IMR-90 (cell line): ENCODE measurements around the gene NAV2. TPM values are rescaled to one million over a fixed set of nuclear protein-coding genes. Genes with fewer than 3 reads are reported as not detected.

Experiments
- ATAC-seq: fragments of 200-7000 bp; cut with Tn5 transposase; 2 replicates; pipeline ENCODE4 v1.9.1; 2020; ENCODE audit warnings: low read depth, mild to moderate bottlenecking, moderate library complexity
- BruUV-seq: library from RNA; stranded (reverse); fragments of 400-500 nt; replicated peaks from 2 replicates; lab custom pipeline; 2021; lab: Mats Ljungman, UMichigan
- CTCF ChIA-PET: fragments of 300-600 bp; formaldehyde crosslinking; extraction: SDS; loops from one replicate; lab custom pipeline; 2021; ENCODE audit warnings: antibody characterized with exemption; lab: Yijun Ruan, JAX
- POLR2A ChIA-PET: fragments of 300-600 bp; sonication (Branson Sonifier 250); formaldehyde crosslinking; loops from one replicate; lab custom pipeline; 2022; ENCODE audit warnings: antibody characterized with exemption; ENCODE audit not compliant: unreplicated experiment; lab: Charles Lee
- DNase-seq: peaks from one replicate; pipeline ENCODE4 v3.0.0; 2013
- H2AFZ ChIP-seq: replicated peaks from 2 replicates; pipeline ENCODE3; 2013; ENCODE audit warnings: low read length, mild to moderate bottlenecking; ENCODE audit not compliant: poor library complexity
- H2AK5ac ChIP-seq: 2 replicates; pipeline ENCODE4 v1.6.1; 2013; ENCODE audit warnings: low read depth, low read length, inconsistent platforms
- H2AK9ac ChIP-seq: replicated peaks from 2 replicates; pipeline ENCODE3; 2013; ENCODE audit warnings: mild to moderate bottlenecking, low read depth, low read length, moderate library complexity; ENCODE audit not compliant: poor library complexity
- H2BK120ac ChIP-seq: 2 replicates; pipeline ENCODE4 v1.6.1; 2013; ENCODE audit warnings: low read depth, low read length, inconsistent platforms
- H2BK15ac ChIP-seq: 3 replicates; pipeline ENCODE4 v1.6.1; 2013; ENCODE audit warnings: low read depth, low read length, inconsistent platforms
- H2BK20ac ChIP-seq: 2 replicates; pipeline ENCODE4 v1.6.1; 2013; ENCODE audit warnings: low read depth, mild to moderate bottlenecking, inconsistent platforms, low read length, moderate library complexity
- H2BK5ac ChIP-seq: 2 replicates; pipeline ENCODE4 v1.6.1; 2013; ENCODE audit warnings: mild to moderate bottlenecking, low read depth, low read length, inconsistent platforms; ENCODE audit not compliant: poor library complexity, severe bottlenecking
- H3K14ac ChIP-seq: replicated peaks from 2 replicates; pipeline ENCODE4 v1.6.1; 2013; ENCODE audit warnings: low read depth, low read length, inconsistent platforms
- H3K18ac ChIP-seq: 2 replicates; pipeline ENCODE4 v1.6.1; 2013; ENCODE audit warnings: low read depth, low read length, control low read depth
- H3K23ac ChIP-seq: 2 replicates; pipeline ENCODE4 v1.6.1; 2013; ENCODE audit warnings: low read depth, low read length, inconsistent platforms
- H3K27ac ChIP-seq: 2 replicates; pipeline ENCODE4 v1.5.1; 2013; ENCODE audit warnings: mild to moderate bottlenecking, control low read depth, low read length; ENCODE audit not compliant: insufficient read depth
- H3K27me3 ChIP-seq: 2 replicates; pipeline ENCODE4 v1.6.1; 2013; ENCODE audit warnings: low read length; ENCODE audit not compliant: control insufficient read depth, insufficient read depth
- H3K36me3 ChIP-seq: 2 replicates; pipeline ENCODE4 v1.6.1; 2013; ENCODE audit warnings: low read length, mixed read lengths; ENCODE audit not compliant: control insufficient read depth, insufficient read depth
- H3K4ac ChIP-seq: 2 replicates; pipeline ENCODE4 v1.6.1; 2013; ENCODE audit warnings: low read depth, low read length, inconsistent platforms
- H3K4me1 ChIP-seq: 2 replicates; pipeline ENCODE4 v1.6.1; 2013; ENCODE audit warnings: low read length, mixed read lengths; ENCODE audit not compliant: control insufficient read depth, insufficient read depth
- H3K4me2 ChIP-seq: 2 replicates; pipeline ENCODE4 v1.6.1; 2013; ENCODE audit warnings: low read depth, mild to moderate bottlenecking, control low read depth, low read length, moderate library complexity
- H3K4me3 ChIP-seq: 2 replicates; pipeline ENCODE4 v1.5.1; 2013; ENCODE audit warnings: low read depth, mild to moderate bottlenecking, control low read depth, low read length, moderate library complexity; ENCODE audit not compliant: insufficient read depth
- H3K56ac ChIP-seq: 2 replicates; pipeline ENCODE4 v1.6.1; 2013; ENCODE audit warnings: low read length, inconsistent platforms; ENCODE audit not compliant: insufficient read depth; ENCODE audit errors: extremely low read depth
- H3K79me1 ChIP-seq, 2 experiments: 2 replicates each; pipeline ENCODE4 v1.6.1; 2013; ENCODE audit warnings: low read length in 2 of 2, inconsistent platforms in 1 of 2, low read depth in 1 of 2
- H3K9ac ChIP-seq: 2 replicates; pipeline ENCODE4 v1.6.1; 2013; ENCODE audit warnings: low read depth, low read length, control low read depth
- H3K9me1 ChIP-seq: 2 replicates; pipeline ENCODE4 v1.6.1; 2013; ENCODE audit warnings: low read length, inconsistent platforms; ENCODE audit not compliant: insufficient read depth
- H3K9me3 ChIP-seq: 2 replicates; pipeline ENCODE4 v1.6.1; 2013; ENCODE audit warnings: low read length; ENCODE audit not compliant: control insufficient read depth, insufficient read depth
- H4K20me1 ChIP-seq: 2 replicates; pipeline ENCODE4 v1.6.1; 2013; ENCODE audit warnings: low read length, inconsistent platforms; ENCODE audit not compliant: insufficient read depth
- H4K5ac ChIP-seq: 2 replicates; pipeline ENCODE4 v1.6.1; 2013; ENCODE audit warnings: mild to moderate bottlenecking, low read depth, low read length, control low read depth
- H4K8ac ChIP-seq, 2 experiments: 2 replicates each; pipeline ENCODE4 v1.6.1; 2013; ENCODE audit warnings: low read depth in 2 of 2, low read length in 2 of 2, control low read depth in 1 of 2, inconsistent platforms in 1 of 2
- H4K91ac ChIP-seq: 2 replicates; pipeline ENCODE4 v1.6.1; 2013; ENCODE audit warnings: low read depth, low read length, inconsistent platforms; ENCODE audit not compliant: insufficient read depth
- ELK1 ChIP-seq: fragments of 150-350 bp; IDR thresholded peaks from 2 replicates; pipeline ENCODE4 v1.6.1; 2016; ENCODE audit warnings: low read depth, mild to moderate bottlenecking, low read length, moderate library complexity, borderline replicate concordance
- NFE2L2 ChIP-seq: fragments of 150-350 bp; IDR thresholded peaks from 2 replicates; pipeline ENCODE4 v1.6.1; 2016; ENCODE audit warnings: low read depth, mild to moderate bottlenecking, low read length
- POLR2A ChIP-seq: IDR thresholded peaks from 2 replicates; pipeline ENCODE4 v1.6.1; 2012; ENCODE audit warnings: mild to moderate bottlenecking, low read depth, low read length
- RCOR1 ChIP-seq: IDR thresholded peaks from 2 replicates; pipeline ENCODE4 v1.6.1; 2012; ENCODE audit warnings: mild to moderate bottlenecking, low read length, improper control_type of control experiment; ENCODE audit not compliant: insufficient replicate concordance
- RFX5 ChIP-seq: IDR thresholded peaks from 2 replicates; pipeline ENCODE4 v1.8.0; 2012; ENCODE audit warnings: low read depth, mild to moderate bottlenecking, low read length, moderate library complexity
- WGBS, 2 experiments: methylation state at CpG; one replicate each; pipeline versions ENCODE4 v1.1.5 to v1.1.7; 2013; ENCODE audit warnings: missing lambda C conversion rate in 2 of 2; ENCODE audit not compliant: insufficient read length in 1 of 2; ENCODE audit errors: extremely low coverage in 2 of 2; 5-methylcytosine and 5-hydroxymethylcytosine counted together
- dilution Hi-C: fragments of 300-500 bp; cut with HindIII; formaldehyde crosslinking; loops from one replicate; pipeline ENCODE4 v1.14.3; 2018; ENCODE audit warnings: low sequenced_read_pairs; ENCODE audit not compliant: unreplicated experiment
- in situ Hi-C: fragments of 300-500 bp; cut with MboI; formaldehyde crosslinking; loops from 3 replicates; pipeline ENCODE4 v1.14.3; 2019; ENCODE audit warnings: low sequenced_read_pairs, inconsistent platforms, mixed read lengths
- intact Hi-C: fragments of 100-400 bp; cut with micrococcal nuclease; formaldehyde crosslinking; loops from 2 replicates; pipeline ENCODE4 v1.10.0; 2022
- polyA plus RNA-seq, 3 experiments: library from polyadenylated mRNA; depleted of rRNA; stranded (reverse); fragments of >200 nt; gene quantifications; 2 replicates each; pipeline ENCODE4 v1.2.3, GENCODE V29; 2012; ENCODE audit warnings: low replicate concordance in 1 of 3
- total RNA-seq: library from RNA; depleted of rRNA; stranded (reverse); fragments of >200 nt; gene quantifications from 2 replicates; pipeline ENCODE4 v1.2.3, GENCODE V29; 2012
- TF ChIP-seq, protein P1 (sequence below): conservative IDR thresholded peaks from 2 replicates; pipeline ENCODE4 v1.5.1; 2012; ENCODE audit warnings: mild to moderate bottlenecking, low read depth, low read length, improper control_type of control experiment

The NAV2 gene
- total and polyA plus RNA-seq, 2 of the 4 experiments (the other 2 are of a cell fraction): 4.5 to 12.6 TPM

DNA sequence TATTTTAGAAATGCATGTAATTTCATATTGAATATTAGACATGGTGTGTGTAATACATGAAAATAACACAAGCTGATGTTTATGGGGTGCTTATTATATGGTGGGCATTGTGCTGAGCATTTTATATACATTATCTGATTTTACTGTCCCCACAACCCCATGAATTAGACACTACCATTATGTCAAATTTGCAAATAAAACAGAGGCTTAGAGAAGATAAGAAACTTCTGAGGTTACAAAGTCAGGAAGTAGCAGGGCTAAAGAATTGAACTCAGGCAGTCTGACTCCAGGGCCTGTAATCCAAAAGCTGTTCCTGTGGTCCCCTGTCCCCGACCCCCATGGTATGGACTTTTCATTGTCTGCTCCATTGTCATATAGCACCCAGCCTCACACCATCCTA is 49.4 kb upstream of the NAV2 start:
- H3K4me3 ChIP-seq: no peak overlapping the region
- no peak overlapping the region for H2AK9ac ChIP-seq
- peaks cover 10% of the 10 kb centered on the region for H3K4me1 ChIP-seq
- ChIA-PET POLR2A (no interaction called here), CTCF (interaction anchor here (0.9 to 1.0 kb wide), 2 partner anchors 24 to 83 kb away, joined by 3 read pairs; no protein-coding TSS in a partner anchor)
- no peak overlapping the region for H3K56ac ChIP-seq
- H3K9me3 ChIP-seq: no peaks in the 10 kb centered on the region
- H3K79me1 ChIP-seq: no peaks in the 10 kb centered on the region
- intact Hi-C loops (no loop called here), in situ Hi-C loops (no loop called here), dilution Hi-C loops (no loop called here)
- no peak overlapping the region for H3K14ac ChIP-seq
- BruUV-seq: no TSS peak
- no peak overlapping the region for H2BK20ac ChIP-seq
- H3K18ac ChIP-seq: no peak overlapping the region
- H3K4ac ChIP-seq: no peak overlapping the region
- H3K27me3 ChIP-seq: no peaks in the 10 kb centered on the region
- peaks cover 6% of the 10 kb centered on the region for H3K9me1 ChIP-seq
- no peak overlapping the region for H3K4me2 ChIP-seq
- H2BK15ac ChIP-seq: no peak overlapping the region
- H4K91ac ChIP-seq: no peak overlapping the region
- H3K27ac ChIP-seq: no peak overlapping the region
- no peak overlapping the region for H2AFZ ChIP-seq
- TF ChIP-seq ELK1 (no peak), RFX5 (no peak), RCOR1 (no peak), POLR2A (no peak), NFE2L2 (no peak)
- TF ChIP-seq, protein P1, sequence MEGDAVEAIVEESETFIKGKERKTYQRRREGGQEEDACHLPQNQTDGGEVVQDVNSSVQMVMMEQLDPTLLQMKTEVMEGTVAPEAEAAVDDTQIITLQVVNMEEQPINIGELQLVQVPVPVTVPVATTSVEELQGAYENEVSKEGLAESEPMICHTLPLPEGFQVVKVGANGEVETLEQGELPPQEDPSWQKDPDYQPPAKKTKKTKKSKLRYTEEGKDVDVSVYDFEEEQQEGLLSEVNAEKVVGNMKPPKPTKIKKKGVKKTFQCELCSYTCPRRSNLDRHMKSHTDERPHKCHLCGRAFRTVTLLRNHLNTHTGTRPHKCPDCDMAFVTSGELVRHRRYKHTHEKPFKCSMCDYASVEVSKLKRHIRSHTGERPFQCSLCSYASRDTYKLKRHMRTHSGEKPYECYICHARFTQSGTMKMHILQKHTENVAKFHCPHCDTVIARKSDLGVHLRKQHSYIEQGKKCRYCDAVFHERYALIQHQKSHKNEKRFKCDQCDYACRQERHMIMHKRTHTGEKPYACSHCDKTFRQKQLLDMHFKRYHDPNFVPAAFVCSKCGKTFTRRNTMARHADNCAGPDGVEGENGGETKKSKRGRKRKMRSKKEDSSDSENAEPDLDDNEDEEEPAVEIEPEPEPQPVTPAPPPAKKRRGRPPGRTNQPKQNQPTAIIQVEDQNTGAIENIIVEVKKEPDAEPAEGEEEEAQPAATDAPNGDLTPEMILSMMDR: no peak
- no peak overlapping the region for H3K9ac ChIP-seq
- no peak overlapping the region for H4K5ac ChIP-seq
- 33% methylated on average over 1 of the region's 1 CpG; no CpG with 5 or more reads in 1 of the 2 experiments for WGBS, 2 experiments
- H3K23ac ChIP-seq: no peak overlapping the region
- no peak overlapping the region for H2BK5ac ChIP-seq
- no peaks in the 10 kb centered on the region for H3K36me3 ChIP-seq
- no peak overlapping the region for H2AK5ac ChIP-seq
- DNase-seq (no peak), ATAC-seq (no peak)
- no peaks in the 10 kb centered on the region for H4K20me1 ChIP-seq
- H2BK120ac ChIP-seq: no peak overlapping the region
- H4K8ac ChIP-seq: no peak overlapping the region
